OCI-M2 (cell line): ENCODE results near the gene MEN1.

Experiments used
- DNase-seq: peaks from one replicate; lab custom pipeline; 2025; ENCODE audit not compliant: unreplicated experiment; lab: John Stamatoyannopoulos, UW

Gene MEN1

DNA sequence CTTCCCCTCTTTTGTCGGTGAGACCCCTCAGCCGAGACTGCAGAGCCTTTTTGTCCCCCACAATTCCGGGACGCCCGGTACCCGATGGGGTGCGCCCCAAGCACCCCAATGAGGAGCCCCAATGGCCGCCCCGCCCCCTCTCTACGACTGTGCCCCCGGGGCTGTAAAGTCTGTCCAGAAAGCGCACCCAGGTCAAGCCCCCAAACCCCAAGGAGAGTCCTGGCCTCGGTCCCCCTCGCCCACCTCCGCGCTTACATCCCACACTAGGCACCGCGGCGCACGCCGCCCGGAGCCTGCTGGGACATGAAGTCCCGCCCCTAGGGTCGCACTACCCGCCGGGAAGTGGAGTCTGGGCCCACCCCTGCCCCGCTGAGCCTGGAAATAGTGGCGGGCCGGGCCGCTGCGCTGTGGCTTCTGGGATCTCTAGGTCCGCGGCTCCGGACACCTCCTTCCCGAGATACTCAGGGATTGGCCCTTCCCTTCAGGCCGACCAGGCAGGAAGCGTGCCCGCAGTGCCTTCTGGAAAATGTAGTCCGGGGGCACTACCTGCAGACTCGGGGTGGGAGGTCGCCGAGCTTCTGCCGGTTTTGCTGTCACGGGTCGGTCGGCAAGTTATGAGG lies at the start of gene MEN1:
TSS of gene MEN1 (minus strand) at position 281 of the 620 bp plus-strand sequence. CDS start 442 bp downstream, outside the sequence.
- peak; percentile 79 for DNase-seq

DNA sequence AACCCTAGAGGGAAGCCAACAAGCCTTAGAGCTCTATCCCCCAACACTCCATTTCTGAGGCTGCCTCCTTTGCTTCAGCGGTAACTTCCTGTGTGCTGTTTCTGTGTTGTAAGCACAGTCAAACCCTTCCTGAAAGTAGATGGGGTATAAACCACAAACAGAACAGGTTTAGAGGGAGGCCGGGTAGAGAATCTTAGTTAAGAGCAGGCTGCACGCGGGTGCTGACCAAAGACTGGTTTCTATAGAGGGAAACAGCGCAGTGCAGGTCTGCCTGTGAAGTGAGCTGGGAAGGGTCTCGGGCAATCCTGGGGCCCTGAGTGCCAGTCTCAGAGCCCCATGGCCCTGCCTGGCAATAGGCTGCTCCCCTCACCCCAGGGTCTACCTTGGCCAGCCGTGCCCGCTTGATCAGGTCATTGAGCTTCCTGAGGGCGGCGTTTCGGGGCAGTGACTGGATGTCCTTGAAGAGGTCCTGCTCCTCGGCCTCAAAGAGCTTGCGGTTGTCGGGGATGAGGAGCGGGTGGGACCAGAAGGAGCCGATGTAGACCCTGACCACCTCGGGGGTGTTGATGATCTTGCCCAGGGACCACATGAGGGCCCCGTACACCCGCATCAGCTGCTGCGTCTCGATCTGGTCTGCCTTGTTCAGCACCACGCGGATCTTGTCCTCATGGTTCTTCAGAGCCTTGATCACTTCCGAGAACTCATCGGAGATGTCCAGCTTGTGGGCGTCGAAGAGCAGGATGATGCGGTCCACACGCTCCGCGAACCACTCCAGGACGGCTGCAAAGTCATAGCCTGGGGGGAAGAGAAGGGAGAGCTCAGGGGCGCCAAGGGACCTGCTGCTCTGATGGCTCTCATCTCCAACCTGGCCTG lies 49.4 kb upstream of the MEN1 start:
- no peak for DNase-seq

- no peak for DNase-seq
Measured at GRCh38 chr11:64858467-64859263, 48.3 kb upstream of the MEN1 start.

GRCh38 chr11:64857485-64857884 lies 47.1 kb upstream of the MEN1 start:
- no peak for DNase-seq

DNA sequence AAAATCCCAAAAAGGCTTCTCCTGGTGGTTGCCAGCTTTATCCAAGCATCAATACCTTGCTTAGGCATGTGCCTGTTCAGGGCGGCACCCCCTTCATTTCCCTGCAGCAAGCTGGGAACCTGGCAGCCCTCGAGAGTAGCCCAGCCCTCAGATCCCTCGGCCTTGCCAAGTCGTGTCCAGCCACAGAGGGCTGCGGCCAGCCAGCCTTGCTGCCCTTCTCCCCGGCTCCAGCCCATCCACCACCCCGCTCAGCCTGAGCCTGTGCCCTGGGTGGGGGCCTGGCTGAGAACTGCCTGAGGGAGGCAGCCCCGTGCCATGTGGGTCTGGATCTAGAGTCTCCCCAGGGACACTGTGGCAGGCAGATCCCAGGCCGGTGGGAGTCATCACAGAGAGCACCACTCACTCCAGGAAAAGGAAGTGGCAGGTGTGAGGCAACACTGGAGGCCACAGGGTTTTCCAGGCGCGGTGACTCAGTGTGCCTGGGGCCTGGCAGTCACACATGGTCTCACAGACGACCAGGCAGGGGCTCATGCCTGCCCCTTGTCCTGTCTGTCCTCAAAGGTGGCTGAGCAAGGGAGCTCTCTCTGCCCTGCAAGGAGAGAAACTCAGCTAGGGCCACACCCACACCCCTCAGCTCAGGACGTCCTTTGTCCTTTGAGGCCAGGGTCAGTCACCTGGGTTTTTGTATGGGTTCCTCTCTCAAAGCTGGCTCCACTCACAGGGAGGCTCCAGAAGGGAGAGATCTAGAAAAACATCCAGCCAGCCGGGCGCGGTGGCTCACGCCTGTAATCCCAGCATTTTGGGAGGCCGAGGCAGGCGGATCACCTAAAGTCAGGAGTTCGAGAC lies 46.3 kb upstream of the MEN1 start:
- DNase-seq = no peak

DNA sequence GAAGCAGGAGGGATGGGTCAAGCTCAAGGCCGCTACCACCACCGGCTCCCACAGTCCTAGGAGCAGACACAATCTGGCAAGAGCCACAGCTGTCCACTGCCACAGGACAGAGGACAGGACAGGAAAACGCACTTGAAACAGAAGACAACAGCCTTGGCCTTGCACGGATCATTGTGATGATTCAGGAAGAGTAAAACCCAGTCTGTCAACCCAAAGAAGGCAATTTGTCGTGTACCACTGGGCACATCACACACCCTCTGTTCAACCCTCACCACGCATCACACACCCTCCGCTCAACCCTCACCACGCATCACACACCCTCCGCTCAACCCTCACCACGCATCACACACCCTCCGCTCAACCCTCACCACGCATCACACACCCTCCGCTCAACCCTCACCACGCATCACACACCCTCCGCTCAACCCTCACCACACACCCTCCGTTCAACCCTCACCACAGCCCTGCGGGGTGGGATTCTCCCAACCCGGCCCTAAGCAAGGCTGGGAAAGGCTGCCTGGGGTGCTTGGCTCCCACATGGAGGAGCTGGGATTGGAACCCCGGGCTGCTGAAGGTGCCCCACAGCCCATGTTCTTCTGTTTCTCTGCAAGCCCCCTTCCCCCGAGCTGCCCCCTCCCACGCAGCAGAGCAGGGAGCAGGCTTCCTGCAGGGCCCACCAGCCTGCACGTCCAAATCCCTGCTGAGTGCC lies 45.4 kb upstream of the MEN1 start:
- DNase-seq = no peak

DNA sequence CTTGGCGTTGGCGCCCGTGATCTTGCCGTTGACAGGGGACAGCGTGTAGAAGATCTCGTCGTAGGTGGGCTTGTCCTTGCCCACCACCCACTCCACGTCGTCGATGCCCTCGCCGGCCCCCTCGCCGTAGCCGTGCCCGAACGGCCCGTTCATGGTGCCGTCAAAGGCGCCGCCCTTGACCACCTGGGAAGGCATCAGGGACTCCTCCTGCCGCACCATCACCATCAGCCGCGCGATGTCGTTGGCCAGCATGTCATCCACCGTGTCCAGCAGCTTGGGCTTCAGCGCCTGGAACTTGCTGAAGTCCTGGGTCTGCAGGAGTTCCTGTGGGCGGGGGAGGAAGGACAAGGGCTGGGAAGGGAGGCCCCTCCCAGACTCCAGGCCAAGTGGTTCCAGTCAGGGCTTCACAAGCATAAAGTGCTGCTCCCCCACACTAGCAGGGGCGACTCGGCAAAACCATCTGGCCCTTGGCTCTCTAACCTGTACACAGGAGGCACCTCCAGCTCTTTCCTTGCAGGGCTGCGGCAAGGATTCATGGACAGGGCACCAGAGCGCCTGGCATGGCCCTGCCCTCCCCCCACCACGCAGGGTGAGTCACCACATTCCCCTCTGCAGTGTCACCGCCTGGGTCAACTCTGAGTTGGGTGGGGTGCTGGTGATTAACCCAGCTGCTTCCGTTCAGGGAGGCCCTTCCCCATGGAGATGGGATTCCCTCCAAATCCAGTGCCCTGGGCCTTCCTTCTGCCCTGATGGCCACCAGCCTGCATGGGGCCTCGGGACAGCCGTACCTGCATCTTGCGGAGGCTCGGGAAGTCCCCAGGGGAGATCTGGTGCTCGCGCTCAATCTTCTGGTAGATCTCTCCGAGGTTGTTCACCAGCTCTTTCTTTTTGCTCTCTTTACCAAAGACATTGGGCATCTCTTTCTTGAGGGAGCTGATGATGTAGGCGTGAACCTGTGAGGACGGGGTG lies 44.5 kb upstream of the MEN1 start:
- no peak for DNase-seq

DNA sequence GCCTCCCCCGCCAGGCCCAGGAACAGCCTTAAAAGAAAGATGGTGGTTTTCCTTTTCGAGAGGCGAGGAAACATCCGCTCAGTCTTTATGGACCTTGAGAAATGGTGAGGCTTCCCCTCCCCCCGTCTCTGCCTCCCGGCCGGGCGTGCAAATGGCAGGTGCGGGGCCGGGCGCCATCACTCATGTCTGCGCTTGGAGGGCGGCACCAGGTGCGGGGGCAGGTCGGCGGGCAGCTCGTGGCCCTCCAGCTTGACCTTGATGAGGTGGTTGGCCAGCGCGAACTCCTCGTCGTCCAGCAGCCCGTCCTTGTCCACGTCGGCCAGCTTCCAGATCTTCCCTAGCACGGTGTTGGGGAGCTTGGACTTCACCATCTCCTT lies 43.8 kb upstream of the MEN1 start:
- no peak for DNase-seq

GRCh38 chr11:64853709-64854108 lies 43.4 kb upstream of the MEN1 start:
- no peak for DNase-seq

GRCh38 chr11:64852804-64853509 lies 42.6 kb upstream of the MEN1 start:
- no peak for DNase-seq

DNA sequence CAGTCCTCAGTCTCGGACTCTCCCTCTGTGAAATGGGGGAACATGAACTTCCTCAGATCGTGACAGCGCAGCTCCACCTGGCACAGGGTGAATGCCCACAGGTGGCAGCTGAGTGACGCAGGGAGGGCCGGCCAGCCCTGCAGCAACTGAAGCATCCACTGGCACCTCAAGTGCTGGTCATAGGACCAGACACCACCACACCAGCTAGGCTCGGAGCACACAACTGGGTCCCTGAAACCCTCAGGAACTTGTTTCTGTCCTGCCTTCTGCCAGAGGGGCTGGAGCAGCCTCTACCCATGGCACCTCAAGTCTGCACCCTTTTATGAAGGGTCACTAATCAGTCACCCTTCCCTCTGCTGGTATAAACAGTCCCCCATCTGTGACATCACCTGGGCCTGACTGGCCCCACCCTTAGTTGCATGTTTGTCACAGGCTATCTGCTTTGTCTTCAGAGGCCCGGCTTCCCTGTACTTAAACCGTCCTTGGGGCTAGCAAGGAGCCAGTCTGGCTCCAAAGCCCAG lies 41.5 kb upstream of the MEN1 start:
- no peak for DNase-seq

- DNase-seq = no peak
Measured at GRCh38 chr11:64850979-64851567, 40.7 kb upstream of the MEN1 start.

DNA sequence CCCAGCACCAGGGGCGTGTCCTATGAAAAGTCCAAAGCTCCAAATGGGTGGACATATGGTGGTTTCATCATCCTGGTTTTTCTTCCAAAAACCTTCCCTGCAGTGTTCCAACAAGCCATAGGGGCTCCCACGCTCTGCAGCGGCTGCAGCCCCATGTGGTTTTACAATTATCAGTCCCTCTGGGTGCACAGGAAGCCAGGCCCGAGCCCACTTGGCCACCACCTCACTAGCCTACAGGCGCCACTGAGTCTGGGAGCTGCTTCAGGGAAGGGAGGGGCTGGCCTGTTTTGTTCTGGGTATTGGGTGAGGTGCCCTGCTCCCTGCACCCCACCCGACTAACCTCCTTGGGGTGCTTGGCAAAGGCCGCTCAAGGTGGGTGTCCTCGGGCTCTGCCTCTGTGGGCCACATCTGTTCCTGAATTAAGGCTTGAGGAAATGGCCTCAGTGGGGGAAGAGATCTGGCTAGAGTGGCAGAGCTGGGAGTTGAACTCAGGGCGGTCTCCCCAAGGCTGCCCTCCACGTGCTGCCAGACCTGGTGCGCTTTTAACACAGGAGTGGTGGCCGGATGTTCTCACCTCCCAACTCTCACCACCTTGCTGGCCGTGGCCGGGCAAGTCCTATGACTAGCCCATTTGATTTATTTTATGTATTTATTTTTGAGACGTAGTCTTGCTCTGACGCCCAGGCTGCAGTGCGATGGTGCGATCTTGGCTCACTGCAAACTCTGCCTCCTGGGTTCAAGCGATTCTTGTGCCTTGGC lies 39.4 kb upstream of the MEN1 start:
- no peak for DNase-seq

GRCh38 chr11:64848826-64849597 lies 38.7 kb upstream of the MEN1 start:
- DNase-seq = no peak

GRCh38 chr11:64848214-64848825 lies 38.0 kb upstream of the MEN1 start:
- no peak for DNase-seq
